Osteocyte (in vitro differentiated cells): Measurements from ENCODE around the gene NR2E3. TPM values are rescaled to one million over a fixed set of nuclear protein-coding genes. Genes with fewer than 3 reads are reported as not detected.

Experiments
- DNase-seq: peaks from one replicate; pipeline ENCODE4 v3.0.0; 2021; ENCODE audit warnings: mixed read lengths; ENCODE audit not compliant: unreplicated experiment; ENCODE audit errors: extremely low spot score
- H3K27ac Mint-ChIP-seq: one replicate; pipeline ENCODE4 v1.8.0; 2021; ENCODE audit warnings: mild to moderate bottlenecking, mixed read lengths; ENCODE audit not compliant: unreplicated experiment
- H3K27me3 Mint-ChIP-seq: one replicate; pipeline ENCODE4 v1.8.0; 2021; ENCODE audit warnings: mixed read lengths; ENCODE audit not compliant: unreplicated experiment
- H3K36me3 Mint-ChIP-seq: one replicate; pipeline ENCODE4 v1.8.0; 2021; ENCODE audit warnings: mixed read lengths; ENCODE audit not compliant: unreplicated experiment
- H3K4me1 Mint-ChIP-seq: one replicate; pipeline ENCODE4 v1.8.0; 2021; ENCODE audit warnings: mixed read lengths; ENCODE audit not compliant: unreplicated experiment
- H3K4me3 Mint-ChIP-seq: one replicate; pipeline ENCODE4 v1.8.0; 2021; ENCODE audit warnings: mild to moderate bottlenecking, moderate library complexity, mixed read lengths; ENCODE audit not compliant: unreplicated experiment
- H3K9me3 Mint-ChIP-seq: one replicate; pipeline ENCODE4 v1.8.0; 2021; ENCODE audit warnings: mixed read lengths; ENCODE audit not compliant: unreplicated experiment
- total RNA-seq: library from RNA; stranded (reverse); gene quantifications from 2 replicates; pipeline ENCODE4 v1.2.1, GENCODE V29; 2021
- TF ChIP-seq, protein P1 (sequence below): fragments of 200-600 bp; sonication (generic); IDR thresholded peaks from 2 replicates; pipeline ENCODE4 v1.5.0; 2021; ENCODE audit warnings: antibody characterized with exemption, mild to moderate bottlenecking, moderate library complexity

NR2E3 gene
- total RNA-seq, 1 donor from 2014 or later: not detected

DNA sequence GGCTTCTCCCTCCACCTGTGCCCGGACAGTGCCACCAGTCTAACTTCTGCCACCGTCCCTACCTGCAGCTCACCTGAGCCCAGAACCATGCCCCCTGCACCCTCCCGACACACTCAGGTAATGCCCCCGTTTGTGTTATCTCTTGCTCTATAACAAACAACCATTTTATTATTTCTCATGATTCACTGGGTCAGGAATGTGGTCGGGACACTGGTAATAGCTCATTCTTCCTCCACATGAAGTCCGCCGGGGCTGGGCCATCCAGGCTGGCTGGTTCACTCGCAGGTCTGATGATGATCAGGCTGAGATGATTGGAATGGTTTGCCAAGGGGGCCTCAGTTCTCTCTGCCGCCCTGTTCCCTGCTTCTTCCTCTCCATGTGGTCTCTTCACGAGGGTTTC lies 20.3 kb upstream of the NR2E3 start:
- Mint-ChIP-seq H3K4me3 (no peak overlapping the region), H3K4me1 (peaks cover 10% of the 10 kb centered on the region), H3K27me3 (peaks cover 3% of the 10 kb centered on the region), H3K27ac (no peak overlapping the region), H3K9me3 (no peaks in the 10 kb centered on the region), H3K36me3 (no peaks in the 10 kb centered on the region)
- TF ChIP-seq, protein P1, sequence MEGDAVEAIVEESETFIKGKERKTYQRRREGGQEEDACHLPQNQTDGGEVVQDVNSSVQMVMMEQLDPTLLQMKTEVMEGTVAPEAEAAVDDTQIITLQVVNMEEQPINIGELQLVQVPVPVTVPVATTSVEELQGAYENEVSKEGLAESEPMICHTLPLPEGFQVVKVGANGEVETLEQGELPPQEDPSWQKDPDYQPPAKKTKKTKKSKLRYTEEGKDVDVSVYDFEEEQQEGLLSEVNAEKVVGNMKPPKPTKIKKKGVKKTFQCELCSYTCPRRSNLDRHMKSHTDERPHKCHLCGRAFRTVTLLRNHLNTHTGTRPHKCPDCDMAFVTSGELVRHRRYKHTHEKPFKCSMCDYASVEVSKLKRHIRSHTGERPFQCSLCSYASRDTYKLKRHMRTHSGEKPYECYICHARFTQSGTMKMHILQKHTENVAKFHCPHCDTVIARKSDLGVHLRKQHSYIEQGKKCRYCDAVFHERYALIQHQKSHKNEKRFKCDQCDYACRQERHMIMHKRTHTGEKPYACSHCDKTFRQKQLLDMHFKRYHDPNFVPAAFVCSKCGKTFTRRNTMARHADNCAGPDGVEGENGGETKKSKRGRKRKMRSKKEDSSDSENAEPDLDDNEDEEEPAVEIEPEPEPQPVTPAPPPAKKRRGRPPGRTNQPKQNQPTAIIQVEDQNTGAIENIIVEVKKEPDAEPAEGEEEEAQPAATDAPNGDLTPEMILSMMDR: no peak
- no peak for DNase-seq

DNA sequence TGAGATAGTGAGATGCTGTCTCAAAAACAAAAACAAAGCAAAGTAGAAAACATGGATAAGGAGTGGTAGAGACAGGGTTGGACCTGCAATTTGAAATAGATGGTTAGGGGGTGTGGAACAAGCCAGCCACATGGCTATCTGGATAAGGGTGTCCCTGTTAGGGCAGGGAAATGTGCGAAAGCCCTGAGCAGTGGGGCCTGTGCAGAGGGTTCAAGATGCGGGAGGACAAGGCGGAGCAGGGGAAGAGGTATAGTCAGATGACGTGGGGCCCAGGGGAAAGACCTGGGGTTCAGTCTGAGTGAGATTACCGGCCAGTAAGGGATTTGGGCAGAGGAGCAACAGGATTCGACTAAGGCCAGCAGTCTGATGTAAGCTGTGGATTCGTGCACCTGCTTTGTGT lies 18.4 kb upstream of the NR2E3 start:
- DNase-seq: no peak
- Mint-ChIP-seq H3K4me3 (no peak overlapping the region), H3K36me3 (no peaks in the 10 kb centered on the region), H3K9me3 (no peaks in the 10 kb centered on the region), H3K4me1 (peaks cover 10% of the 10 kb centered on the region), H3K27ac (no peak overlapping the region), H3K27me3 (no peaks in the 10 kb centered on the region)
- TF ChIP-seq, protein P1: no peak

DNA sequence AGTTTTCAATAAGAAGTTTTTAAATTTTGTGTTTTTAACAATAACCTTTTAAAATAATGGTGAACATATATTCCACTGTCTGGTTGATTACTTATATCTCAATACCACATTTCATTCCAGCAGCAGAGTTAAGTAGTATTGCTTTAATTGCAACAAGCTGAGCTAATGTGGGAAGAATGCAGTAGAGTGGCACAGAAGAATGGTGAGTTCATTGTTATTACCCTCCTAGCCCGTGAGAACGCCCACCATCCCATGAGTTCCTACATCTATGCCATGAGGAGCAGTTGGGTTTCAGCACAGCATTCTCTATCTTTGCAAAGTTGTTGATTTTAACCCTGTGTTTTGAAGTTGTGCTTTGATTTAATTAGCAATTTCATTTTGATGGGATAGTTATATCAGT lies 17.8 kb upstream of the NR2E3 start:
- no peaks in the 10 kb centered on the region for H3K36me3 Mint-ChIP-seq
- TF ChIP-seq, protein P1: no peak
- no peaks in the 10 kb centered on the region for H3K9me3 Mint-ChIP-seq
- H3K4me1 Mint-ChIP-seq: peaks cover 10% of the 10 kb centered on the region
- H3K27me3 Mint-ChIP-seq: no peaks in the 10 kb centered on the region
- no peak overlapping the region for H3K4me3 Mint-ChIP-seq
- H3K27ac Mint-ChIP-seq: no peak overlapping the region
- no peak for DNase-seq

DNA sequence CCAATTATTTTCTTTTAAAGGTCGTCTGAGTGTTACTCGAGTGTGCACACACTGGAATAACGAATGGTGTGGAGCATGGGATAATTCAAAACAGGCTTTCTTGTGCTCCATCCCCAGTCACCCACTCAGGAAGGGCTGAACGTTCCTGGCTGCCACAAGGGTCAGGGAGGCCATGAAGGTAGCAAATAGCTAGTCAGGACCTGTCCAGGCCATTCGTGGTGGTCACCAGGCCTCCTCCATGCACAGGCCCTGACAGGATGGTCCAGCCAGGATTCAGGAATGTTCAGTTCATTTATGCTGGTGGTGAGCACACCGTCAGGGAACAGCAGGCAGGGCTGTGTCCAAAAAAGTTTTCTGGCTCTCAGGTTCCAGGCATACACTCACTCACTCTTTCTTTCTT lies 11.7 kb upstream of the NR2E3 start:
- DNase-seq: no peak
- TF ChIP-seq, protein P1: no peak
- no peak overlapping the region for H3K27ac Mint-ChIP-seq
- no peaks in the 10 kb centered on the region for H3K27me3 Mint-ChIP-seq
- no peaks in the 10 kb centered on the region for H3K36me3 Mint-ChIP-seq
- H3K4me1 Mint-ChIP-seq: peaks cover 4% of the 10 kb centered on the region
- no peaks in the 10 kb centered on the region for H3K9me3 Mint-ChIP-seq
- no peak overlapping the region for H3K4me3 Mint-ChIP-seq

DNA sequence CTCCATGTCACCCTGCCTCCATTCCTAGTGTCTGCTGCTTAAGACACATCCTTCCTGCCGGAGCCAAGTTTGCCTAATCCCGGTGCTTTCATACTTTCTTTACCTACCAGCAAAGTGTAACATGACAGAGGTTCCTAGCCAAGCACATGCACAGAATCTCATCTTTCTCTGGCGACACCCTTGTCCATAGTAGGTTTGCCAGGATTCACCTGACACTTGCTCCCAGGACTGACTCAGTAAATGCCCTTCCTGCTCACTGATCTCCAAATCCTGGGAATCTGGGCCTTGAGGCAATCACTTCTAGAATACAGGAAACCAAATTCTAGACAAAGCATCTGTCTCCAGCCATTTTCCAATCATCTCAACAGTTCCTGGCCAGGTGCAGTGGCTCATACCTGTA lies 10.2 kb upstream of the NR2E3 start:
- no peak for DNase-seq
- Mint-ChIP-seq H3K9me3 (no peaks in the 10 kb centered on the region), H3K27me3 (no peaks in the 10 kb centered on the region), H3K36me3 (no peaks in the 10 kb centered on the region), H3K4me3 (no peak overlapping the region), H3K4me1 (peaks cover 16% of the 10 kb centered on the region), H3K27ac (no peak overlapping the region)
- TF ChIP-seq, protein P1: no peak
